Stimulated activated CD8-positive, alpha-beta memory T cell treated with anti-CD3 and anti-CD28 coated beads, Interleukin-2, amount 100 ng/mL, for 1 hour (primary cell): Measurements from ENCODE around the gene LIN7C.
"Not testable (repeated sequence)": the region's sequence is repeated elsewhere in the genome, so short reads cannot be mapped to it uniquely, and the experiment has no call there.

Experiments
- DNase-seq, 2 donors: peaks; one replicate each; pipeline ENCODE4 v3.0.0-alpha.2; 2020; ENCODE audit warnings: low read depth in 2 of 2

The LIN7C gene

GRCh38 chr11:27506200-27507182 lies at the start of gene LIN7C:
TSS of gene LIN7C (minus strand) at chr11:27506769. CDS start at chr11:27506752, 17 bp downstream.
- DNase-seq: peak; percentile 91 to 93

- no peak for DNase-seq
These were observed 48.7 kb upstream of the LIN7C start for GRCh38 chr11:27555264-27555663.

GRCh38 chr11:27553186-27553585 lies 46.6 kb upstream of the LIN7C start:
- DNase-seq: no peak

GRCh38 chr11:27552341-27552740 lies 45.8 kb upstream of the LIN7C start:
- no peak for DNase-seq

GRCh38 chr11:27551127-27551526 lies 44.6 kb upstream of the LIN7C start:
- no peak for DNase-seq

- no peak for DNase-seq
These were observed 39.4 kb upstream of the LIN7C start for GRCh38 chr11:27545946-27546345.

GRCh38 chr11:27545035-27545434 lies 38.5 kb upstream of the LIN7C start:
- no peak for DNase-seq

GRCh38 chr11:27541790-27542189 lies 35.2 kb upstream of the LIN7C start:
- DNase-seq: no peak

- no peak for DNase-seq
These were observed 33.5 kb upstream of the LIN7C start for GRCh38 chr11:27540051-27540450.

- no peak for DNase-seq
These were observed 28.5 kb upstream of the LIN7C start for GRCh38 chr11:27535103-27535502.

- DNase-seq: no peak
These were observed 26.2 kb upstream of the LIN7C start for GRCh38 chr11:27532652-27533325.

GRCh38 chr11:27528712-27529111 lies 22.1 kb upstream of the LIN7C start:
- DNase-seq: no peak

- DNase-seq: no peak
These were observed 20.0 kb upstream of the LIN7C start for GRCh38 chr11:27526535-27526934.

- DNase-seq: no peak
These were observed 19.4 kb upstream of the LIN7C start for GRCh38 chr11:27525824-27526516.

- DNase-seq: no peak
These were observed 17.6 kb upstream of the LIN7C start for GRCh38 chr11:27524155-27524554.

- DNase-seq: no peak
These were observed 13.7 kb upstream of the LIN7C start for GRCh38 chr11:27520226-27520625.

GRCh38 chr11:27518518-27518917 lies 11.9 kb upstream of the LIN7C start:
- no peak for DNase-seq

GRCh38 chr11:27517490-27517889 lies 10.9 kb upstream of the LIN7C start:
- DNase-seq: not testable (repeated sequence)

- no peak for DNase-seq
These were observed 8.0 kb upstream of the LIN7C start for GRCh38 chr11:27514558-27514957.

GRCh38 chr11:27514076-27514475 lies 7.5 kb upstream of the LIN7C start:
- DNase-seq: no peak

GRCh38 chr11:27513389-27513788 lies 6.8 kb upstream of the LIN7C start:
- DNase-seq: no peak

- DNase-seq: no peak
These were observed 5.7 kb upstream of the LIN7C start for GRCh38 chr11:27512238-27512637.
